ENCODE measurements around the gene CAMK2B.

DNA sequence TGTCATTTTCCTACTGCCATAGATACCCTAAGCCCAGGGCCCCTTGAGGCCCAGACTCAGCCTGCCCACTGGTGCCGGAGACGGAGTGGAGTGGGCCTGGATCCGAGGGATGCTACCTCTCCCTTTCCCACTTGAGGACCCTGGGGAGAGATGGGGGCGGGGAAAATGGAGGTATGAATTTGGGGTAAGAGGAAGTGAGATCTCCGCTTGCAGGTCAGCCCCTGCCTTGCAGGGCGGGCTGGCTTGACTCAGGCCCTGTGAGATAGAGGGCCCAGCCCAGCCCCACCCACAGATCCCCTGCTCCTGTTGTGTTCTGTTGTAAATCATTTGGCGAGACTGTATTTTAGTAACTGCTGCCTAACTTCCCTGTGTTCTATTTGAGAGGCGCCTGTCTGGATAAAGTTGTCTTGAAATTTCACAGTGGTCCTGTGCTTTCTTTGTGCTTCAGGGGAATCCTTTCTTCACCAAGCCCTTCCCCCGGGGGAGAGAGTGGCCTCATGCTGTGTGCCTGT, 111.5 kb downstream of the CAMK2B start:
- TF ChIP-seq, protein P1, sequence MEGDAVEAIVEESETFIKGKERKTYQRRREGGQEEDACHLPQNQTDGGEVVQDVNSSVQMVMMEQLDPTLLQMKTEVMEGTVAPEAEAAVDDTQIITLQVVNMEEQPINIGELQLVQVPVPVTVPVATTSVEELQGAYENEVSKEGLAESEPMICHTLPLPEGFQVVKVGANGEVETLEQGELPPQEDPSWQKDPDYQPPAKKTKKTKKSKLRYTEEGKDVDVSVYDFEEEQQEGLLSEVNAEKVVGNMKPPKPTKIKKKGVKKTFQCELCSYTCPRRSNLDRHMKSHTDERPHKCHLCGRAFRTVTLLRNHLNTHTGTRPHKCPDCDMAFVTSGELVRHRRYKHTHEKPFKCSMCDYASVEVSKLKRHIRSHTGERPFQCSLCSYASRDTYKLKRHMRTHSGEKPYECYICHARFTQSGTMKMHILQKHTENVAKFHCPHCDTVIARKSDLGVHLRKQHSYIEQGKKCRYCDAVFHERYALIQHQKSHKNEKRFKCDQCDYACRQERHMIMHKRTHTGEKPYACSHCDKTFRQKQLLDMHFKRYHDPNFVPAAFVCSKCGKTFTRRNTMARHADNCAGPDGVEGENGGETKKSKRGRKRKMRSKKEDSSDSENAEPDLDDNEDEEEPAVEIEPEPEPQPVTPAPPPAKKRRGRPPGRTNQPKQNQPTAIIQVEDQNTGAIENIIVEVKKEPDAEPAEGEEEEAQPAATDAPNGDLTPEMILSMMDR (IDR thresholded peaks at IDR 0.05; ENCODE audit: borderline replicate concordance, extremely low read depth, low read length, poor library complexity, severe bottlenecking): no peak
- no peak for TF ChIP-seq EZH2 (IDR thresholded peaks at IDR 0.05; ENCODE audit: borderline replicate concordance, low read depth, low read length, severe bottlenecking)
